ENCODE results near the gene STK24. TPM values are rescaled to one million over a fixed set of nuclear protein-coding genes. Genes with fewer than 3 reads are reported as not detected.
"Not testable (repeated sequence)": the region's sequence is repeated elsewhere in the genome, so short reads cannot be mapped to it uniquely, and the experiment has no call there.

STK24 gene
- 10 to 100 TPM; 55.8 to 63.2 TPM for total RNA-seq

GRCh38 chr13:98576963-98577835, at the start of gene STK24:
Gene STK24 (minus strand): TSS chr13:98577107. CDS start chr13:98576786, 321 bp downstream.
- Histone ChIP-seq H3K9me3 (no peaks in the 10 kb centered on the region), H3K27me3 (no peaks in the 10 kb centered on the region), H3K4me3 (peak within 1 kb of the TSS; percentile 88 to 96), H3K4me1 (peaks cover 0 to 40% of the 10 kb centered on the region in 2 donors), H3K27ac (peak within 1 kb of the TSS; percentile 96 to 98), H3K36me3 (no peaks in the 10 kb centered on the region)
- TF ChIP-seq CTCF (IDR thresholded peaks at IDR 0.05): no peak
- no peak for DNase-seq (ENCODE audit: low spot score)

GRCh38 chr13:98626298-98626935, 49.5 kb upstream of the STK24 start:
- no peaks in the 10 kb centered on the region for H3K9me3 ChIP-seq
- H3K27ac ChIP-seq: no peak overlapping the region
- no peaks in the 10 kb centered on the region for H3K27me3 ChIP-seq

GRCh38 chr13:98624589-98624988, 47.7 kb upstream of the STK24 start:
- H3K27ac ChIP-seq; DNase-seq (ENCODE audit: low spot score); H3K9me3 ChIP-seq; H3K27me3 ChIP-seq; H3K4me3 ChIP-seq; H3K4me1 ChIP-seq; H3K36me3 ChIP-seq: not testable (repeated sequence)

More at GRCh38 chr13:98626298-98626935, 49.5 kb upstream of the STK24 start:
- Histone ChIP-seq H3K4me3 (no peak overlapping the region), H3K36me3 (no peaks in the 10 kb centered on the region), H3K4me1 (peaks cover 0 to 6% of the 10 kb centered on the region in 2 donors)
- TF ChIP-seq CTCF (IDR thresholded peaks at IDR 0.05): no peak
- no peak for DNase-seq (ENCODE audit: low spot score)

- Histone ChIP-seq H3K4me1 (peaks cover 0 to 6% of the 10 kb centered on the region in 2 donors), H3K9me3 (no peaks in the 10 kb centered on the region), H3K27ac (no peak overlapping the region), H3K27me3 (no peaks in the 10 kb centered on the region), H3K4me3 (no peak overlapping the region), H3K36me3 (no peaks in the 10 kb centered on the region)
- DNase-seq (ENCODE audit: low spot score): no peak
- TF ChIP-seq CTCF (IDR thresholded peaks at IDR 0.05): no peak
These were observed 46.0 kb upstream of the STK24 start for GRCh38 chr13:98622931-98623331.

- no peak for DNase-seq (ENCODE audit: low spot score)
- Histone ChIP-seq H3K4me3 (no peak overlapping the region), H3K36me3 (no peaks in the 10 kb centered on the region), H3K27me3 (no peaks in the 10 kb centered on the region), H3K4me1 (peaks cover 0 to 6% of the 10 kb centered on the region in 2 donors), H3K9me3 (no peaks in the 10 kb centered on the region), H3K27ac (no peak overlapping the region)
- TF ChIP-seq CTCF (IDR thresholded peaks at IDR 0.05): no peak
These were observed 42.6 kb upstream of the STK24 start for GRCh38 chr13:98619556-98619955.

- H3K4me1 ChIP-seq: not testable (repeated sequence)
These were observed 38.7 kb upstream of the STK24 start for GRCh38 chr13:98615595-98615994.

More at GRCh38 chr13:98615595-98615994, 38.7 kb upstream of the STK24 start:
- H3K27ac ChIP-seq; H3K36me3 ChIP-seq; H3K27me3 ChIP-seq; H3K4me3 ChIP-seq; DNase-seq (ENCODE audit: low spot score); H3K9me3 ChIP-seq: not testable (repeated sequence)

Data from right atrium auricular region (tissue), 2 donors.